ENCODE results near the gene USP7.

USP7 gene

GRCh38 chr16:8861563-8862308, 102.0 kb downstream of the USP7 start:
- no peak for DNase-seq (ENCODE audit: low spot score)

- DNase-seq (ENCODE audit: low spot score) = no peak
These were observed 103.5 kb downstream of the USP7 start for GRCh38 chr16:8859913-8860881.

GRCh38 chr16:8858994-8859912, 104.5 kb downstream of the USP7 start:
- no peak for DNase-seq (ENCODE audit: low spot score)

- DNase-seq (ENCODE audit: low spot score) = no peak
These were observed 107.7 kb downstream of the USP7 start for GRCh38 chr16:8855972-8856371.

- DNase-seq (ENCODE audit: low spot score) = no peak
These were observed 108.5 kb downstream of the USP7 start for GRCh38 chr16:8855051-8855786.

- no peak for DNase-seq (ENCODE audit: low spot score)
These were observed 109.3 kb downstream of the USP7 start for GRCh38 chr16:8854298-8854948.

- DNase-seq (ENCODE audit: low spot score) = no peak
These were observed 110.1 kb downstream of the USP7 start for GRCh38 chr16:8853611-8854010.

GRCh38 chr16:8853150-8853549, 110.6 kb downstream of the USP7 start:
- no peak for DNase-seq (ENCODE audit: low spot score)

- DNase-seq (ENCODE audit: low spot score) = no peak
These were observed 111.2 kb downstream of the USP7 start for GRCh38 chr16:8852534-8852933.

GRCh38 chr16:8851761-8852403, 111.8 kb downstream of the USP7 start:
- DNase-seq (ENCODE audit: low spot score) = no peak

- no peak for DNase-seq (ENCODE audit: low spot score)
These were observed 113.3 kb downstream of the USP7 start for GRCh38 chr16:8850279-8850885.

- DNase-seq (ENCODE audit: low spot score) = no peak
These were observed 114.2 kb downstream of the USP7 start for GRCh38 chr16:8849411-8850011.

GRCh38 chr16:8848939-8849391, 114.7 kb downstream of the USP7 start:
- no peak for DNase-seq (ENCODE audit: low spot score)

- no peak for DNase-seq (ENCODE audit: low spot score)
These were observed 115.3 kb downstream of the USP7 start for GRCh38 chr16:8848231-8848938.

GRCh38 chr16:8847623-8848022, 116.1 kb downstream of the USP7 start:
- DNase-seq (ENCODE audit: low spot score) = no peak

GRCh38 chr16:8847145-8847544, 116.6 kb downstream of the USP7 start:
- no peak for DNase-seq (ENCODE audit: low spot score)

GRCh38 chr16:8846401-8846932, 117.2 kb downstream of the USP7 start:
- no peak for DNase-seq (ENCODE audit: low spot score)

GRCh38 chr16:8845699-8846298, 117.9 kb downstream of the USP7 start:
- no peak for DNase-seq (ENCODE audit: low spot score)
